ENCODE results near the gene PCLAF. TPM values are rescaled to one million over a fixed set of nuclear protein-coding genes. Genes with fewer than 3 reads are reported as not detected.
A peak's percentile ranks its signal among the peaks of the same experiment; 100 is the strongest.
"Not testable (repeated sequence)": the region's sequence is repeated elsewhere in the genome, so short reads cannot be mapped to it uniquely, and the experiment has no call there.

The PCLAF gene
- total RNA-seq, 1 donor from 2014 or later, result 4.7 TPM

GRCh38 chr15:64354688-64355344 lies 26.4 kb downstream of the PCLAF start:
- Mint-ChIP-seq H3K9me3 (ENCODE audit: unreplicated experiment) (peaks cover 14% of the 10 kb centered on the region), H3K4me1 (ENCODE audit: low read depth, unreplicated experiment) (peaks cover 10% of the 10 kb centered on the region), H3K27ac (ENCODE audit: unreplicated experiment) (peak overlapping the region; percentile 77), H3K36me3 (ENCODE audit: unreplicated experiment) (no peaks in the 10 kb centered on the region), H3K27me3 (ENCODE audit: unreplicated experiment) (no peaks in the 10 kb centered on the region), H3K4me3 (ENCODE audit: unreplicated experiment) (peak overlapping the region; percentile 98)
- DNase-seq, result no peak
- no peak for TF ChIP-seq CTCF (IDR thresholded peaks at IDR 0.05; ENCODE audit: partially characterized antibody, unreplicated experiment)

- Mint-ChIP-seq H3K36me3 (ENCODE audit: unreplicated experiment) (no peaks in the 10 kb centered on the region), H3K4me3 (ENCODE audit: unreplicated experiment) (no peak overlapping the region), H3K4me1 (ENCODE audit: low read depth, unreplicated experiment) (peaks cover 15% of the 10 kb centered on the region), H3K9me3 (ENCODE audit: unreplicated experiment) (peaks cover 10% of the 10 kb centered on the region), H3K27ac (ENCODE audit: unreplicated experiment) (no peak overlapping the region), H3K27me3 (ENCODE audit: unreplicated experiment) (no peaks in the 10 kb centered on the region)
- no peak for DNase-seq
- no peak for TF ChIP-seq CTCF (IDR thresholded peaks at IDR 0.05; ENCODE audit: partially characterized antibody, unreplicated experiment)
Observed at GRCh38 chr15:64351265-64351664, 30.0 kb downstream of the PCLAF start.

- Mint-ChIP-seq H3K27me3 (ENCODE audit: unreplicated experiment) (no peaks in the 10 kb centered on the region), H3K4me3 (ENCODE audit: unreplicated experiment) (no peak overlapping the region), H3K36me3 (ENCODE audit: unreplicated experiment) (no peaks in the 10 kb centered on the region), H3K27ac (ENCODE audit: unreplicated experiment) (peak overlapping the region; percentile 83), H3K4me1 (ENCODE audit: low read depth, unreplicated experiment) (peaks cover 20% of the 10 kb centered on the region), H3K9me3 (ENCODE audit: unreplicated experiment) (peaks cover 2% of the 10 kb centered on the region)
- DNase-seq, result no peak
- no peak for TF ChIP-seq CTCF (IDR thresholded peaks at IDR 0.05; ENCODE audit: partially characterized antibody, unreplicated experiment)
Observed at GRCh38 chr15:64349375-64349774, 31.9 kb downstream of the PCLAF start.

- Mint-ChIP-seq H3K4me1 (ENCODE audit: low read depth, unreplicated experiment) (peaks cover 24% of the 10 kb centered on the region), H3K27ac (ENCODE audit: unreplicated experiment) (peak overlapping the region; percentile 68), H3K9me3 (ENCODE audit: unreplicated experiment) (peaks cover 2% of the 10 kb centered on the region), H3K27me3 (ENCODE audit: unreplicated experiment) (no peaks in the 10 kb centered on the region), H3K4me3 (ENCODE audit: unreplicated experiment) (no peak overlapping the region), H3K36me3 (ENCODE audit: unreplicated experiment) (no peaks in the 10 kb centered on the region)
- DNase-seq, result no peak
- no peak for TF ChIP-seq CTCF (IDR thresholded peaks at IDR 0.05; ENCODE audit: partially characterized antibody, unreplicated experiment)
Observed at GRCh38 chr15:64348455-64348854, 32.8 kb downstream of the PCLAF start.

GRCh38 chr15:64346242-64346641 lies 35.0 kb downstream of the PCLAF start:
- H3K36me3 Mint-ChIP-seq (ENCODE audit: unreplicated experiment); H3K4me3 Mint-ChIP-seq (ENCODE audit: unreplicated experiment); H3K9me3 Mint-ChIP-seq (ENCODE audit: unreplicated experiment); DNase-seq; H3K27me3 Mint-ChIP-seq (ENCODE audit: unreplicated experiment): not testable (repeated sequence)
- peaks cover 28% of the 10 kb centered on the region for H3K4me1 Mint-ChIP-seq (ENCODE audit: low read depth, unreplicated experiment)
- H3K27ac Mint-ChIP-seq (ENCODE audit: unreplicated experiment), result peak overlapping the region; percentile 17

Data from glutamatergic neuron (in vitro differentiated cells).